ENCODE results near the gene CYFIP1. TPM values are rescaled to one million over a fixed set of nuclear protein-coding genes. Genes with fewer than 3 reads are reported as not detected.
"Not testable (repeated sequence)": the region's sequence is repeated elsewhere in the genome, so short reads cannot be mapped to it uniquely, and the experiment has no call there.

CYFIP1 gene
- total RNA-seq, 1 experiment from 2014 or later: 79.2 TPM

DNA sequence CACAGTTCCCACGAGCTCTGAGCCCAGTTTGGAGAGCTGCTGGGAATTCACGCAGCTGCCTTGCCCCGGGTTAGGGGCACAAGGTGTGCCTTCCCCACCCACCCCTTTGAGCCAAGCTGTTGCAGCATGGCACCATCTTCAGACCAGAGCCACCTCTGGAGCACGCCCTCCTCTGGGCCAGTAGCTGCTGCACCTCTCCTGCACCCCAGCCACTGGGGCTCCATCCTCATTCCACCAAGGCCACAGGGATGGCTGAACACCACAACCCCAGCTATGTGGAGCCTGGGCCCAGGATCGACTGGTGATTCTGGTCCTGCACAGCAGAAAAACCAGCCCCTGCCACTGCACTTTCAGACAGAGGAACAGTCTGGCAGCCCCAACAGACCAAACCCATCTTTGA, 33.5 kb upstream of the CYFIP1 start (continued):
- no peak for TF ChIP-seq ZNF532 (CRISPR knock-in tag; IDR thresholded peaks at IDR 0.05; ENCODE audit: borderline replicate concordance)
- TF ChIP-seq NFE2L1 (CRISPR knock-in tag; IDR thresholded peaks at IDR 0.05): no peak
- TF ChIP-seq, protein P1, sequence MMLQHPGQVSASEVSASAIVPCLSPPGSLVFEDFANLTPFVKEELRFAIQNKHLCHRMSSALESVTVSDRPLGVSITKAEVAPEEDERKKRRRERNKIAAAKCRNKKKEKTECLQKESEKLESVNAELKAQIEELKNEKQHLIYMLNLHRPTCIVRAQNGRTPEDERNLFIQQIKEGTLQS (CRISPR knock-in tag; conservative IDR thresholded peaks at IDR 0.05): no peak
- TF ChIP-seq SMAD3 (CRISPR knock-in tag; IDR thresholded peaks at IDR 0.05; ENCODE audit: borderline replicate concordance): no peak
- TF ChIP-seq, protein P2, sequence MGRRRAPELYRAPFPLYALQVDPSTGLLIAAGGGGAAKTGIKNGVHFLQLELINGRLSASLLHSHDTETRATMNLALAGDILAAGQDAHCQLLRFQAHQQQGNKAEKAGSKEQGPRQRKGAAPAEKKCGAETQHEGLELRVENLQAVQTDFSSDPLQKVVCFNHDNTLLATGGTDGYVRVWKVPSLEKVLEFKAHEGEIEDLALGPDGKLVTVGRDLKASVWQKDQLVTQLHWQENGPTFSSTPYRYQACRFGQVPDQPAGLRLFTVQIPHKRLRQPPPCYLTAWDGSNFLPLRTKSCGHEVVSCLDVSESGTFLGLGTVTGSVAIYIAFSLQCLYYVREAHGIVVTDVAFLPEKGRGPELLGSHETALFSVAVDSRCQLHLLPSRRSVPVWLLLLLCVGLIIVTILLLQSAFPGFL (CRISPR knock-in tag; IDR thresholded peaks at IDR 0.05; ENCODE audit: borderline replicate concordance): no peak
- TF ChIP-seq, protein P3, sequence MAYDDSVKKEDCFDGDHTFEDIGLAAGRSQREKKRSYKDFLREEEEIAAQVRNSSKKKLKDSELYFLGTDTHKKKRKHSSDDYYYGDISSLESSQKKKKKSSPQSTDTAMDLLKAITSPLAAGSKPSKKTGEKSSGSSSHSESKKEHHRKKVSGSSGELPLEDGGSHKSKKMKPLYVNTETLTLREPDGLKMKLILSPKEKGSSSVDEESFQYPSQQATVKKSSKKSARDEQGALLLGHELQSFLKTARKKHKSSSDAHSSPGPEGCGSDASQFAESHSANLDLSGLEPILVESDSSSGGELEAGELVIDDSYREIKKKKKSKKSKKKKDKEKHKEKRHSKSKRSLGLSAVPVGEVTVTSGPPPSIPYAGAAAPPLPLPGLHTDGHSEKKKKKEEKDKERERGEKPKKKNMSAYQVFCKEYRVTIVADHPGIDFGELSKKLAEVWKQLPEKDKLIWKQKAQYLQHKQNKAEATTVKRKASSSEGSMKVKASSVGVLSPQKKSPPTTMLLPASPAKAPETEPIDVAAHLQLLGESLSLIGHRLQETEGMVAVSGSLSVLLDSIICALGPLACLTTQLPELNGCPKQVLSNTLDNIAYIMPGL (CRISPR knock-in tag; IDR thresholded peaks at IDR 0.05): no peak
- no peak for TF ChIP-seq AR (CRISPR knock-in tag; IDR thresholded peaks at IDR 0.05)

- H3K4me1 Mint-ChIP-seq; H3K9me3 Mint-ChIP-seq; ATAC-seq; H3K27me3 Mint-ChIP-seq (ENCODE audit: low read depth); DNase-seq (ENCODE audit: low spot score); POLR2A ChIA-PET; H3K27ac Mint-ChIP-seq; H3K4me3 Mint-ChIP-seq: not testable (repeated sequence)
- CTCF ChIA-PET: interaction anchor here (2.0 kb wide), 1 partner anchor 23 kb away, joined by 4 read pairs; no protein-coding TSS in a partner anchor
- H3K36me3 Mint-ChIP-seq: peaks cover 41% of the 10 kb centered on the region
These were observed 32.4 kb upstream of the CYFIP1 start for GRCh38 chr15:23012616-23013015.

GRCh38 chr15:23003736-23004135, 23.6 kb upstream of the CYFIP1 start:
- Mint-ChIP-seq H3K27me3 (ENCODE audit: low read depth) (no peaks in the 10 kb centered on the region), H3K4me3 (no peak overlapping the region), H3K36me3 (peaks cover 61% of the 10 kb centered on the region), H3K27ac (no peak overlapping the region), H3K9me3 (no peaks in the 10 kb centered on the region), H3K4me1 (no peaks in the 10 kb centered on the region)
- ATAC-seq: no peak
- POLR2A ChIA-PET: no interaction called here
- no peak for DNase-seq (ENCODE audit: low spot score)
- CTCF ChIA-PET: interaction anchor here (0.6 kb wide), 1 partner anchor 24 kb away, joined by 4 read pairs; no protein-coding TSS in a partner anchor
- TF ChIP-seq MXD4 (CRISPR knock-in tag; IDR thresholded peaks at IDR 0.05; ENCODE audit: borderline replicate concordance) (no peak), NR1H2 (CRISPR knock-in tag; IDR thresholded peaks at IDR 0.05) (no peak), KAT7 (CRISPR knock-in tag; IDR thresholded peaks at IDR 0.05; ENCODE audit: borderline replicate concordance) (no peak), ZNF219 (CRISPR knock-in tag; IDR thresholded peaks at IDR 0.05; ENCODE audit: borderline replicate concordance) (no peak), ETV6 (CRISPR knock-in tag; IDR thresholded peaks at IDR 0.05) (no peak)
- TF ChIP-seq, protein P2 (CRISPR knock-in tag; IDR thresholded peaks at IDR 0.05; ENCODE audit: borderline replicate concordance): no peak
- TF ChIP-seq, protein P4, sequence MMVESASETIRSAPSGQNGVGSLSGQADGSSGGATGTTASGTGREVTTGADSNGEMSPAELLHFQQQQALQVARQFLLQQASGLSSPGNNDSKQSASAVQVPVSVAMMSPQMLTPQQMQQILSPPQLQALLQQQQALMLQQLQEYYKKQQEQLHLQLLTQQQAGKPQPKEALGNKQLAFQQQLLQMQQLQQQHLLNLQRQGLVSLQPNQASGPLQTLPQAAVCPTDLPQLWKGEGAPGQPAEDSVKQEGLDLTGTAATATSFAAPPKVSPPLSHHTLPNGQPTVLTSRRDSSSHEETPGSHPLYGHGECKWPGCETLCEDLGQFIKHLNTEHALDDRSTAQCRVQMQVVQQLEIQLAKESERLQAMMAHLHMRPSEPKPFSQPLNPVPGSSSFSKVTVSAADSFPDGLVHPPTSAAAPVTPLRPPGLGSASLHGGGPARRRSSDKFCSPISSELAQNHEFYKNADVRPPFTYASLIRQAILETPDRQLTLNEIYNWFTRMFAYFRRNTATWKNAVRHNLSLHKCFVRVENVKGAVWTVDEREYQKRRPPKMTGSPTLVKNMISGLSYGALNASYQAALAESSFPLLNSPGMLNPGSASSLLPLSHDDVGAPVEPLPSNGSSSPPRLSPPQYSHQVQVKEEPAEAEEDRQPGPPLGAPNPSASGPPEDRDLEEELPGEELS (CRISPR knock-in tag; IDR thresholded peaks at IDR 0.05): no peak
- TF ChIP-seq, protein P5, sequence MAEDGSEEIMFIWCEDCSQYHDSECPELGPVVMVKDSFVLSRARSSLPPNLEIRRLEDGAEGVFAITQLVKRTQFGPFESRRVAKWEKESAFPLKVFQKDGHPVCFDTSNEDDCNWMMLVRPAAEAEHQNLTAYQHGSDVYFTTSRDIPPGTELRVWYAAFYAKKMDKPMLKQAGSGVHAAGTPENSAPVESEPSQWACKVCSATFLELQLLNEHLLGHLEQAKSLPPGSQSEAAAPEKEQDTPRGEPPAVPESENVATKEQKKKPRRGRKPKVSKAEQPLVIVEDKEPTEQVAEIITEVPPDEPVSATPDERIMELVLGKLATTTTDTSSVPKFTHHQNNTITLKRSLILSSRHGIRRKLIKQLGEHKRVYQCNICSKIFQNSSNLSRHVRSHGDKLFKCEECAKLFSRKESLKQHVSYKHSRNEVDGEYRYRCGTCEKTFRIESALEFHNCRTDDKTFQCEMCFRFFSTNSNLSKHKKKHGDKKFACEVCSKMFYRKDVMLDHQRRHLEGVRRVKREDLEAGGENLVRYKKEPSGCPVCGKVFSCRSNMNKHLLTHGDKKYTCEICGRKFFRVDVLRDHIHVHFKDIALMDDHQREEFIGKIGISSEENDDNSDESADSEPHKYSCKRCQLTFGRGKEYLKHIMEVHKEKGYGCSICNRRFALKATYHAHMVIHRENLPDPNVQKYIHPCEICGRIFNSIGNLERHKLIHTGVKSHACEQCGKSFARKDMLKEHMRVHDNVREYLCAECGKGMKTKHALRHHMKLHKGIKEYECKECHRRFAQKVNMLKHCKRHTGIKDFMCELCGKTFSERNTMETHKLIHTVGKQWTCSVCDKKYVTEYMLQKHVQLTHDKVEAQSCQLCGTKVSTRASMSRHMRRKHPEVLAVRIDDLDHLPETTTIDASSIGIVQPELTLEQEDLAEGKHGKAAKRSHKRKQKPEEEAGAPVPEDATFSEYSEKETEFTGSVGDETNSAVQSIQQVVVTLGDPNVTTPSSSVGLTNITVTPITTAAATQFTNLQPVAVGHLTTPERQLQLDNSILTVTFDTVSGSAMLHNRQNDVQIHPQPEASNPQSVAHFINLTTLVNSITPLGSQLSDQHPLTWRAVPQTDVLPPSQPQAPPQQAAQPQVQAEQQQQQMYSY (CRISPR knock-in tag; IDR thresholded peaks at IDR 0.05): no peak

All from WTC11 (cell line).